ENCODE data around the gene GGA3.

DNA sequence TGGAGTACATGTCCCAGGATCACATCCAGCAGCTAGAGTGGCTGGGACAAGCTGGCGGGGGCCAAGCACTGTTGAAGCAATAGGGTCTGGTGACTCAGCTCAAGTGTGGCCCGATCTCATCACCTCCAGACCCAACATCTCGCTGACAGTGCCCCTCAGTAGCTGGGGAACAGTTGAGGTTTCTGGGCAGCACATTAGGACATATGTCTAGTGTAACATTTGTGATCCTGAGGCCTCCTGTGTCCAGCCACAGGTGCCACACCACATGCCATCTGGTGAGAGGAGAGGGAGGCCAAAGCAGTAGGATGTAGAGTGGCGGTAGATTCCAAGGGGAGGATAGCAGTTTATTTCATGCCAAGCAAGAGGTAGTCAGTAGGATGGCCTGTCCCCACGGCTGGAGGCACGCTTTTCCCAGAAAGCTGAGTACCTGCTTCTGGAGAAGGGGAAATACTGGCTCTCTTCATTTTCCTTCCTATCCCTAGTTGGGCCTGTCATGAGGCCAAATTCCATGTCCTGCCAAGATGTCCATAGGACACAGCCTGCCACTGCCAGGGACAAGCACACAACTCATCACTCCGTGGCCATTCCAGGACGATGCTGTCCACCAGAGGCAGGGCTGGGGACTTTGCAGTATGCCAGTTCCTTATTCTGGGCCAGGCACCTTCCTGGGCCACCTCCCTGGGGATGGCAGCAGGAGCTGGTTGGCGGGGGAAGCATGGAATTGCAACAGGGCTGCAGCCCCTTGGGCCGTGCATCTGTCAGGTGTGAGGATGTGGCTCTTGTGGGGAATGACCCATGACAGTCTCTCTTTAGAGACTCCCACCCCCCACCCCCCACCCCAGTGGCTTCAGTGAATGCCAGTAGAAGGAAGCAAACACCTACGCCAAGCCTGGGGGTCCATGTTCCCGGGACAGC, 24.0 kb downstream of the GGA3 start:
- TF ChIP-seq, protein P1, sequence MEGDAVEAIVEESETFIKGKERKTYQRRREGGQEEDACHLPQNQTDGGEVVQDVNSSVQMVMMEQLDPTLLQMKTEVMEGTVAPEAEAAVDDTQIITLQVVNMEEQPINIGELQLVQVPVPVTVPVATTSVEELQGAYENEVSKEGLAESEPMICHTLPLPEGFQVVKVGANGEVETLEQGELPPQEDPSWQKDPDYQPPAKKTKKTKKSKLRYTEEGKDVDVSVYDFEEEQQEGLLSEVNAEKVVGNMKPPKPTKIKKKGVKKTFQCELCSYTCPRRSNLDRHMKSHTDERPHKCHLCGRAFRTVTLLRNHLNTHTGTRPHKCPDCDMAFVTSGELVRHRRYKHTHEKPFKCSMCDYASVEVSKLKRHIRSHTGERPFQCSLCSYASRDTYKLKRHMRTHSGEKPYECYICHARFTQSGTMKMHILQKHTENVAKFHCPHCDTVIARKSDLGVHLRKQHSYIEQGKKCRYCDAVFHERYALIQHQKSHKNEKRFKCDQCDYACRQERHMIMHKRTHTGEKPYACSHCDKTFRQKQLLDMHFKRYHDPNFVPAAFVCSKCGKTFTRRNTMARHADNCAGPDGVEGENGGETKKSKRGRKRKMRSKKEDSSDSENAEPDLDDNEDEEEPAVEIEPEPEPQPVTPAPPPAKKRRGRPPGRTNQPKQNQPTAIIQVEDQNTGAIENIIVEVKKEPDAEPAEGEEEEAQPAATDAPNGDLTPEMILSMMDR (IDR thresholded peaks at IDR 0.05), result no peak
- TF ChIP-seq POLR2A (IDR thresholded peaks at IDR 0.05), result no peak
- no peak for TF ChIP-seq EP300 (IDR thresholded peaks at IDR 0.05)
- no peak for TF ChIP-seq POLR2AphosphoS5 (IDR thresholded peaks at IDR 0.05)

All from stomach (tissue), 4 donors.